ENCODE results near the gene APOBEC2. TPM values are rescaled to one million over a fixed set of nuclear protein-coding genes. Genes with fewer than 3 reads are reported as not detected.

APOBEC2 gene
- total and polyA plus RNA-seq, 2 of the 4 experiments (the other 2 are of a cell fraction), result not detected

GRCh38 chr6:41027241-41027640 is 25.8 kb upstream of the APOBEC2 start:
- CTCF ChIA-PET, result interaction anchor here (1.2 to 2.5 kb wide), 5 partner anchors 13 to 132 kb away, joined by 3 to 24 read pairs (median 6); no protein-coding TSS in a partner anchor
- H2BK15ac ChIP-seq (ENCODE audit: low read depth, low read length), result no peak overlapping the region
- H3K14ac ChIP-seq (replicated peaks; ENCODE audit: low read depth, low read length), result no peak overlapping the region
- no peak overlapping the region for H3K18ac ChIP-seq (ENCODE audit: low read depth, low read length)
- H3K4me2 ChIP-seq (ENCODE audit: low read depth, low read length), result no peak overlapping the region; the same call in 1 of the 2 replicates
- no peaks in the 10 kb centered on the region for H3K9me1 ChIP-seq (ENCODE audit: insufficient read depth, low read length)
- POLR2A ChIA-PET (ENCODE audit: unreplicated experiment), result no interaction called here
- no peak overlapping the region for H3K9ac ChIP-seq (ENCODE audit: low read depth, low read length)
- H3K4me3 ChIP-seq (ENCODE audit: insufficient read depth, low read depth, low read length), result no peak overlapping the region
- H2BK20ac ChIP-seq (ENCODE audit: low read depth, low read length), result no peak overlapping the region
- H3K27me3 ChIP-seq (ENCODE audit: control insufficient read depth, insufficient read depth, low read length), result peaks cover 7% of the 10 kb centered on the region; the same call in 1 of the 2 replicates
- DNase-seq, result no peak
- no peak overlapping the region for H3K23ac ChIP-seq (ENCODE audit: low read depth, low read length)
- peak overlapping the region; percentile 31 to 37; a peak in 1 of 4 replicates for H4K8ac ChIP-seq (ENCODE audit: low read depth in 2 of 2, low read length in 2 of 2)
- H3K4me1 ChIP-seq (ENCODE audit: control insufficient read depth, insufficient read depth, low read length), result peaks cover 4% of the 10 kb centered on the region; the same call in 1 of the 2 replicates
- H3K79me1 ChIP-seq (ENCODE audit: low read depth in 1 of 2, low read length in 2 of 2), result no peaks in the 10 kb centered on the region
- H4K91ac ChIP-seq (ENCODE audit: insufficient read depth, low read depth, low read length), result no peak overlapping the region
- BruUV-seq (replicated peaks), result no TSS peak
- TF ChIP-seq POLR2A (IDR thresholded peaks at IDR 0.05; ENCODE audit: low read depth, low read length), result no peak
- no peak for TF ChIP-seq ELK1 (IDR thresholded peaks at IDR 0.05; ENCODE audit: borderline replicate concordance, low read depth, low read length)
- TF ChIP-seq NFE2L2 (IDR thresholded peaks at IDR 0.05; ENCODE audit: low read depth, low read length), result no peak
- TF ChIP-seq CHD1 (IDR thresholded peaks at IDR 0.05; ENCODE audit: low read depth, low read length), result no peak
- TF ChIP-seq MAZ (IDR thresholded peaks at IDR 0.05; ENCODE audit: borderline replicate concordance, low read depth, low read length), result no peak
- no peak overlapping the region for H2BK5ac ChIP-seq (ENCODE audit: low read depth, low read length, poor library complexity, severe bottlenecking)
- H3K36me3 ChIP-seq (ENCODE audit: control insufficient read depth, insufficient read depth, low read length), result no peaks in the 10 kb centered on the region
- no peak overlapping the region for H3K56ac ChIP-seq (ENCODE audit: extremely low read depth, insufficient read depth, low read length)
- no peak overlapping the region for H3K4ac ChIP-seq (ENCODE audit: low read depth, low read length)
- H4K20me1 ChIP-seq (ENCODE audit: insufficient read depth, low read length), result no peaks in the 10 kb centered on the region
- dilution Hi-C loops (cut with HindIII; ENCODE audit: low sequenced_read_pairs, unreplicated experiment), result no loop called here
- in situ Hi-C loops (cut with MboI; ENCODE audit: low sequenced_read_pairs), result loop anchor here (10.0 to 25.0 kb wide), 3 partner anchors 472 to 1665 kb away; no protein-coding TSS in a partner anchor
- 80% methylated on average over 2 of the region's 4 CpGs; no CpG with 5 or more reads in 1 of the 2 experiments for WGBS, 2 experiments (ENCODE audit: extremely low coverage in 2 of 2, insufficient read length in 1 of 2)
- no peak overlapping the region for H3K27ac ChIP-seq (ENCODE audit: insufficient read depth, low read length)
- no peak overlapping the region for H2AK5ac ChIP-seq (ENCODE audit: low read depth, low read length)
- no peak for ATAC-seq (ENCODE audit: low read depth)
- intact Hi-C loops (cut with micrococcal nuclease), result loop anchor here (10.0 kb wide), 1 partner anchor 1682 kb away; no protein-coding TSS in a partner anchor
- peak overlapping the region; percentile 96 for H2AFZ ChIP-seq (replicated peaks; ENCODE audit: low read length, poor library complexity)
- no peaks in the 10 kb centered on the region for H3K9me3 ChIP-seq (ENCODE audit: control insufficient read depth, insufficient read depth, low read length)
- no peak overlapping the region for H2AK9ac ChIP-seq (replicated peaks; ENCODE audit: low read depth, low read length, poor library complexity)
- no peak overlapping the region for H4K5ac ChIP-seq (ENCODE audit: low read depth, low read length)
- no peak overlapping the region for H2BK120ac ChIP-seq (ENCODE audit: low read depth, low read length)
